ENCODE data around the gene INTS2.

- TF ChIP-seq POLR2A (IDR thresholded peaks at IDR 0.05) (no peak), POLR2AphosphoS5 (IDR thresholded peaks at IDR 0.05) (no peak), EP300 (IDR thresholded peaks at IDR 0.05) (no peak)
- TF ChIP-seq, protein P1, sequence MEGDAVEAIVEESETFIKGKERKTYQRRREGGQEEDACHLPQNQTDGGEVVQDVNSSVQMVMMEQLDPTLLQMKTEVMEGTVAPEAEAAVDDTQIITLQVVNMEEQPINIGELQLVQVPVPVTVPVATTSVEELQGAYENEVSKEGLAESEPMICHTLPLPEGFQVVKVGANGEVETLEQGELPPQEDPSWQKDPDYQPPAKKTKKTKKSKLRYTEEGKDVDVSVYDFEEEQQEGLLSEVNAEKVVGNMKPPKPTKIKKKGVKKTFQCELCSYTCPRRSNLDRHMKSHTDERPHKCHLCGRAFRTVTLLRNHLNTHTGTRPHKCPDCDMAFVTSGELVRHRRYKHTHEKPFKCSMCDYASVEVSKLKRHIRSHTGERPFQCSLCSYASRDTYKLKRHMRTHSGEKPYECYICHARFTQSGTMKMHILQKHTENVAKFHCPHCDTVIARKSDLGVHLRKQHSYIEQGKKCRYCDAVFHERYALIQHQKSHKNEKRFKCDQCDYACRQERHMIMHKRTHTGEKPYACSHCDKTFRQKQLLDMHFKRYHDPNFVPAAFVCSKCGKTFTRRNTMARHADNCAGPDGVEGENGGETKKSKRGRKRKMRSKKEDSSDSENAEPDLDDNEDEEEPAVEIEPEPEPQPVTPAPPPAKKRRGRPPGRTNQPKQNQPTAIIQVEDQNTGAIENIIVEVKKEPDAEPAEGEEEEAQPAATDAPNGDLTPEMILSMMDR (IDR thresholded peaks at IDR 0.05) = no peak
Observed at GRCh38 chr17:61869138-61869537, 58.6 kb downstream of the INTS2 start.

Data from stomach (tissue), 4 donors.